Measurements from ENCODE around the gene TMEM87B. TPM values are rescaled to one million over a fixed set of nuclear protein-coding genes. Genes with fewer than 3 reads are reported as not detected.

The TMEM87B gene
- total RNA-seq, 1 donor, result 33.7 TPM

GRCh38 chr2:112027767-112028166, 27.3 kb upstream of the TMEM87B start:
- Histone ChIP-seq H3K27ac (ENCODE audit: low read depth, low read length) (no peak overlapping the region), H3K9me3 (ENCODE audit: low read depth, low read length) (no peaks in the 10 kb centered on the region), H3K36me3 (ENCODE audit: insufficient read depth, low read length) (no peaks in the 10 kb centered on the region), H2AFZ (ENCODE audit: low read length) (no peak overlapping the region), H4K20me1 (ENCODE audit: insufficient read depth, low read length) (no peaks in the 10 kb centered on the region), H3K79me2 (ENCODE audit: insufficient read depth, low read length) (no peaks in the 10 kb centered on the region), H3K4me2 (ENCODE audit: insufficient read depth, low read length) (no peak overlapping the region), H3K4me1 (ENCODE audit: insufficient read depth, low read length) (peaks cover 10% of the 10 kb centered on the region), H3K27me3 (ENCODE audit: insufficient read depth, low read length) (peaks cover 4% of the 10 kb centered on the region), H3K4me3 (ENCODE audit: insufficient read depth, low read length) (no peak overlapping the region)
- TF ChIP-seq CTCF (IDR thresholded peaks at IDR 0.05; ENCODE audit: extremely low read depth, low read depth, low read length), result no peak
- DNase-seq (ENCODE audit: insufficient read length, low spot score, missing footprints), result no peak

- H3K36me3 ChIP-seq (ENCODE audit: insufficient read depth, low read length), result no peaks in the 10 kb centered on the region
- no peaks in the 10 kb centered on the region for H3K79me2 ChIP-seq (ENCODE audit: insufficient read depth, low read length)
- no peaks in the 10 kb centered on the region for H4K20me1 ChIP-seq (ENCODE audit: insufficient read depth, low read length)
- no peak overlapping the region for H3K4me3 ChIP-seq (ENCODE audit: insufficient read depth, low read length)
- no peak for TF ChIP-seq CTCF (IDR thresholded peaks at IDR 0.05; ENCODE audit: extremely low read depth, low read depth, low read length)
- H3K27me3 ChIP-seq (ENCODE audit: insufficient read depth, low read length), result peaks cover 4% of the 10 kb centered on the region
- no peak overlapping the region for H3K27ac ChIP-seq (ENCODE audit: low read depth, low read length)
- H3K4me1 ChIP-seq (ENCODE audit: insufficient read depth, low read length), result peaks cover 23% of the 10 kb centered on the region
- no peaks in the 10 kb centered on the region for H3K9me3 ChIP-seq (ENCODE audit: low read depth, low read length)
- H3K4me2 ChIP-seq (ENCODE audit: insufficient read depth, low read length), result no peak overlapping the region
- no peak for DNase-seq (ENCODE audit: insufficient read length, low spot score, missing footprints)
- no peak overlapping the region for H2AFZ ChIP-seq (ENCODE audit: low read length)
These were observed 25.9 kb upstream of the TMEM87B start for GRCh38 chr2:112029164-112029563.

GRCh38 chr2:112031473-112032223, 23.4 kb upstream of the TMEM87B start:
- H2AFZ ChIP-seq (ENCODE audit: low read length), result peak overlapping the region; percentile 57
- H3K4me3 ChIP-seq (ENCODE audit: insufficient read depth, low read length), result peak overlapping the region; percentile 14
- H3K27me3 ChIP-seq (ENCODE audit: insufficient read depth, low read length), result peaks cover 4% of the 10 kb centered on the region
- peak overlapping the region; percentile 54 for H3K4me2 ChIP-seq (ENCODE audit: insufficient read depth, low read length)
- no peaks in the 10 kb centered on the region for H3K79me2 ChIP-seq (ENCODE audit: insufficient read depth, low read length)
- peak; percentile 4 for DNase-seq (ENCODE audit: insufficient read length, low spot score, missing footprints)
- peaks cover 23% of the 10 kb centered on the region for H3K4me1 ChIP-seq (ENCODE audit: insufficient read depth, low read length)
- no peak for TF ChIP-seq CTCF (IDR thresholded peaks at IDR 0.05; ENCODE audit: extremely low read depth, low read depth, low read length)
- no peaks in the 10 kb centered on the region for H4K20me1 ChIP-seq (ENCODE audit: insufficient read depth, low read length)
- H3K36me3 ChIP-seq (ENCODE audit: insufficient read depth, low read length), result no peaks in the 10 kb centered on the region
- no peaks in the 10 kb centered on the region for H3K9me3 ChIP-seq (ENCODE audit: low read depth, low read length)
- H3K27ac ChIP-seq (ENCODE audit: low read depth, low read length), result no peak overlapping the region

- Histone ChIP-seq H3K9me3 (ENCODE audit: low read depth, low read length) (peaks cover 2% of the 10 kb centered on the region), H3K4me3 (ENCODE audit: insufficient read depth, low read length) (no peak overlapping the region), H3K27me3 (ENCODE audit: insufficient read depth, low read length) (peaks cover 6% of the 10 kb centered on the region), H2AFZ (ENCODE audit: low read length) (peak overlapping the region; percentile 57), H3K36me3 (ENCODE audit: insufficient read depth, low read length) (no peaks in the 10 kb centered on the region), H3K79me2 (ENCODE audit: insufficient read depth, low read length) (no peaks in the 10 kb centered on the region), H3K4me1 (ENCODE audit: insufficient read depth, low read length) (peaks cover 23% of the 10 kb centered on the region), H3K4me2 (ENCODE audit: insufficient read depth, low read length) (peak overlapping the region; percentile 54), H4K20me1 (ENCODE audit: insufficient read depth, low read length) (no peaks in the 10 kb centered on the region), H3K27ac (ENCODE audit: low read depth, low read length) (no peak overlapping the region)
- TF ChIP-seq CTCF (IDR thresholded peaks at IDR 0.05; ENCODE audit: extremely low read depth, low read depth, low read length), result no peak
- no peak for DNase-seq (ENCODE audit: insufficient read length, low spot score, missing footprints)
These were observed 22.9 kb upstream of the TMEM87B start for GRCh38 chr2:112032224-112032586.
